GM13976 (cell line): ENCODE measurements around the gene FAM13C.

Experiments
- DNase-seq: peaks from one replicate; pipeline ENCODE4 v3.0.0; 2012; ENCODE audit warnings: low spot score
- CTCF ChIP-seq: IDR thresholded peaks from 2 replicates; pipeline ENCODE4 v1.5.1; 2012; ENCODE audit warnings: borderline replicate concordance, mild to moderate bottlenecking; ENCODE audit not compliant: insufficient read depth; ENCODE audit errors: extremely low read depth, missing control alignments, control extremely low read depth
- in situ Hi-C: fragments of 300-500 bp; cut with MboI; formaldehyde crosslinking; loops from one replicate; pipeline ENCODE4 v1.12.0; 2022; ENCODE audit warnings: low sequenced_read_pairs, mixed read lengths, inconsistent platforms; ENCODE audit not compliant: unreplicated experiment

Gene FAM13C

GRCh38 chr10:59271160-59271559 is 91.2 kb downstream of the FAM13C start:
- in situ Hi-C loops = no loop called here
- DNase-seq = no peak
- no peak for TF ChIP-seq CTCF

- no peak for TF ChIP-seq CTCF
- no peak for DNase-seq
- in situ Hi-C loops = no loop called here
Observed at GRCh38 chr10:59270492-59270891, 91.9 kb downstream of the FAM13C start.

- TF ChIP-seq CTCF = no peak
- in situ Hi-C loops = no loop called here
- no peak for DNase-seq
Observed at GRCh38 chr10:59269651-59270050, 92.7 kb downstream of the FAM13C start.

- no peak for TF ChIP-seq CTCF
- DNase-seq = no peak
- in situ Hi-C loops = no loop called here
Observed at GRCh38 chr10:59268460-59268859, 93.9 kb downstream of the FAM13C start.

GRCh38 chr10:59266321-59266720 is 96.0 kb downstream of the FAM13C start:
- no peak for TF ChIP-seq CTCF

GRCh38 chr10:59265141-59265540 is 97.2 kb downstream of the FAM13C start:
- in situ Hi-C loops = no loop called here

More at GRCh38 chr10:59266321-59266720, 96.0 kb downstream of the FAM13C start:
- no peak for DNase-seq
- in situ Hi-C loops = no loop called here

More at GRCh38 chr10:59265141-59265540, 97.2 kb downstream of the FAM13C start:
- no peak for TF ChIP-seq CTCF
- DNase-seq = no peak
